K562 (cell line): ENCODE data around the gene NCF2. TPM values are rescaled to one million over a fixed set of nuclear protein-coding genes. Genes with fewer than 3 reads are reported as not detected.

Experiments
- ARID1B ChIP-seq: fragments of 450-650 bp; IDR thresholded peaks from 2 replicates; pipeline ENCODE4 v1.6.1; 2016; ENCODE audit warnings: antibody characterized with exemption, mild to moderate bottlenecking, inconsistent platforms
- DNMT1 ChIP-seq: fragments of 450-650 bp; IDR thresholded peaks from 2 replicates; pipeline ENCODE4 v1.6.1; 2016; ENCODE audit warnings: antibody characterized with exemption, mild to moderate bottlenecking
- DPF2 ChIP-seq: fragments of 450-650 bp; IDR thresholded peaks from 2 replicates; pipeline ENCODE4 v1.6.1; 2016
- E2F3 ChIP-seq: fragments of 250-450 bp; sonication (Bioruptor Pico); IDR thresholded peaks from 2 replicates; pipeline ENCODE4 v1.4.0; 2020; ENCODE audit warnings: mild to moderate bottlenecking
- ELF1 ChIP-seq: fragments of 200-800 bp; sonication (Bioruptor generic); IDR thresholded peaks from 2 replicates; pipeline ENCODE4 v1.6.1; 2016; ENCODE audit warnings: missing genetic modification characterization, missing compliant biosample characterization
- EP400 ChIP-seq: fragments of 450-650 bp; IDR thresholded peaks from 2 replicates; pipeline ENCODE4 v1.6.1; 2017; ENCODE audit warnings: antibody characterized with exemption, mild to moderate bottlenecking, moderate library complexity
- HMBOX1 ChIP-seq: sonication (generic); IDR thresholded peaks from 2 replicates; pipeline ENCODE4 v1.6.1; 2016
- HMGN3 ChIP-seq: IDR thresholded peaks from 2 replicates; pipeline ENCODE4 v1.6.1; 2011; ENCODE audit warnings: borderline replicate concordance, low read depth, mild to moderate bottlenecking, mixed read lengths, low read length; ENCODE audit not compliant: insufficient read length; ENCODE audit errors: extremely low read depth
- KDM4B ChIP-seq, 2 experiments: fragments of 450-650 bp in 1 of 2; sonication (generic) in 1 of 2; IDR thresholded peaks; 2 replicates each; pipeline ENCODE4 v1.6.1; 2016 to 2017; ENCODE audit warnings: borderline replicate concordance in 2 of 2, antibody characterized with exemption in 1 of 2, low read depth in 1 of 2, mild to moderate bottlenecking in 1 of 2
- MAFK ChIP-seq: IDR thresholded peaks from 2 replicates; pipeline ENCODE4 v1.6.1; 2011; ENCODE audit warnings: low read length, improper control_type of control experiment
- NCOA1 ChIP-seq: fragments of 450-650 bp; IDR thresholded peaks from 2 replicates; pipeline ENCODE4 v1.6.1; 2016; ENCODE audit warnings: low read depth
- NFATC3 ChIP-seq: fragments of 450-650 bp; IDR thresholded peaks from 2 replicates; pipeline ENCODE4 v1.6.1; 2017; ENCODE audit warnings: mild to moderate bottlenecking
- NR2C2 ChIP-seq, 2 experiments: fragments of 200-800 bp in 1 of 2; sonication (Bioruptor generic) in 1 of 2; sonication (generic) in 1 of 2; formaldehyde crosslinking in 1 of 2; IDR thresholded peaks; 2 replicates each; pipeline versions ENCODE4 v1.6.1 to v1.8.0; 2016 to 2022; ENCODE audit warnings: mild to moderate bottlenecking in 1 of 2, missing compliant biosample characterization in 1 of 2, missing genetic modification characterization in 1 of 2, missing genetic modification reagents in 1 of 2
- RCOR1 ChIP-seq, 2 experiments: IDR thresholded peaks; 2 replicates each; pipeline ENCODE4 v1.6.1; 2012; ENCODE audit warnings: low read depth in 2 of 2, low read length in 2 of 2, borderline replicate concordance in 1 of 2, improper control_type of control experiment in 1 of 2
- SIN3A ChIP-seq, 2 experiments: fragments of 150-350 bp in 1 of 2; IDR thresholded peaks; 2 replicates each; pipeline ENCODE4 v1.6.1; 2011 to 2016; ENCODE audit warnings: borderline replicate concordance in 2 of 2, low read depth in 2 of 2, low read length in 2 of 2, mild to moderate bottlenecking in 2 of 2, moderate library complexity in 2 of 2; ENCODE audit not compliant: control insufficient read depth in 1 of 2
- ZBTB11 ChIP-seq, 3 experiments: fragments of 200-800 bp in 1 of 3; fragments of 250-450 bp in 1 of 3; fragments of 450-650 bp in 1 of 3; sonication (Bioruptor Pico) in 1 of 3; sonication (Bioruptor generic) in 1 of 3; formaldehyde crosslinking in 1 of 3; IDR thresholded peaks; 2 replicates each; pipeline versions ENCODE4 v1.6.1 to v1.8.0; 2016 to 2022; ENCODE audit warnings: mild to moderate bottlenecking in 2 of 3, missing genetic modification characterization in 2 of 3, missing compliant biosample characterization in 1 of 3, moderate library complexity in 1 of 3
- polyA plus RNA-seq, 8 experiments: library from polyadenylated mRNA; depleted of rRNA in 4 of 8; stranded (reverse) in 5 of 8; unstranded in 3 of 8; fragments of >200 nt; fragmentation: Nextera tagmentation in 2 of 8; fragmentation: Illumina TruSeq in 1 of 8; extraction: Ambion mirVana in 2 of 8; extraction: Trizol in 1 of 8; gene quantifications; 2 replicates each; pipeline versions ENCODE4 v1.2.1 to v1.2.3, GENCODE V29; 2011 to 2014; ENCODE audit warnings: inconsistent platforms in 1 of 8, missing spikeins in 1 of 8
- total RNA-seq, 7 experiments: library from RNA; depleted of rRNA in 6 of 7; stranded (reverse); fragments of >200 nt in 6 of 7; fragmentation: Illumina TruSeq in 2 of 7; extraction: Trizol in 2 of 7; gene quantifications; 2 replicates each; pipeline versions ENCODE4 v1.2.1 to v1.2.3, GENCODE V29; 2011 to 2021; ENCODE audit warnings: low replicate concordance in 1 of 7
- TF ChIP-seq, protein P1 (sequence below): sonication (generic); formaldehyde crosslinking; IDR thresholded peaks from 2 replicates; pipeline ENCODE4 v1.8.0; 2022; ENCODE audit warnings: missing genetic modification reagents, mild to moderate bottlenecking, borderline replicate concordance
- TF ChIP-seq, protein P2 (sequence below), 2 experiments: fragments of 450-650 bp; IDR thresholded peaks; 2 replicates each; pipeline ENCODE4 v1.6.1; 2016

NCF2 gene
- total and polyA plus RNA-seq, 9 of the 15 experiments (the other 6 are each of a cell fraction or from before 2014, with no cell fraction given): 0.07 to 0.54 (median 0.16) TPM; not detected in 3

DNA sequence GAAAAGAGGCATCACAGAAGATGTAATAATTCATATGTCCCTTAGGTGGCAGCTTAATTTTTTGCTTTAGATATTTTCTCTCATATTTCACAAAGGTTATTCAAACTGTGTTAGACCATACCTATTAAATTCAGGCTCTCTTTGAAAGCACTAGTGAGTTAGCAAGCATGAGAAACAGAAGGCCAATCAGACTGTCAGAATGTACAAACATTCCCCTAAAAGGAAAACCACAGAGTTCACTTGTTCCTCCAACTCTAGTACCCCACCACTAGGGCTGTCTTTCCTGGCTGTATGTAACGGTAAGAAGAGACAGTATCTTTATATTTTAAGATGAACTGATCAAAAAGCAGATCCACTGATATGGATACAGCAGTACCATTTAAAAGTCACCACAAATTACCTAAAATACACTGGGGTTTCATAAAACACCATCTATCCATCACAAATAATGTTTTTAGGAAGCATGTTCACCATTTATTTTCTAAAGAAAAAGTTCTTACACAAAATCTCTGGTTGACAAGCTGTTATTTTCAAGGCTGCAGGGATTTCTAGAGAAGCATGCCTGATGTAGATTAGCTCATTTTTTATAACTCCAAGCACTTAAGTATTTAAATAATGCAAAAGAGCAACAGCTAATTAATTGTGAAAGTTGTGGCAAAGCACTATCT, 43.6 kb upstream of the NCF2 start (continued):
- TF ChIP-seq MAFK: peak; percentile 28
- 0 out of 2 replicates have a peak, but pooled peaks have one; percentile 35 for TF ChIP-seq ARID1B
- TF ChIP-seq, protein P1, sequence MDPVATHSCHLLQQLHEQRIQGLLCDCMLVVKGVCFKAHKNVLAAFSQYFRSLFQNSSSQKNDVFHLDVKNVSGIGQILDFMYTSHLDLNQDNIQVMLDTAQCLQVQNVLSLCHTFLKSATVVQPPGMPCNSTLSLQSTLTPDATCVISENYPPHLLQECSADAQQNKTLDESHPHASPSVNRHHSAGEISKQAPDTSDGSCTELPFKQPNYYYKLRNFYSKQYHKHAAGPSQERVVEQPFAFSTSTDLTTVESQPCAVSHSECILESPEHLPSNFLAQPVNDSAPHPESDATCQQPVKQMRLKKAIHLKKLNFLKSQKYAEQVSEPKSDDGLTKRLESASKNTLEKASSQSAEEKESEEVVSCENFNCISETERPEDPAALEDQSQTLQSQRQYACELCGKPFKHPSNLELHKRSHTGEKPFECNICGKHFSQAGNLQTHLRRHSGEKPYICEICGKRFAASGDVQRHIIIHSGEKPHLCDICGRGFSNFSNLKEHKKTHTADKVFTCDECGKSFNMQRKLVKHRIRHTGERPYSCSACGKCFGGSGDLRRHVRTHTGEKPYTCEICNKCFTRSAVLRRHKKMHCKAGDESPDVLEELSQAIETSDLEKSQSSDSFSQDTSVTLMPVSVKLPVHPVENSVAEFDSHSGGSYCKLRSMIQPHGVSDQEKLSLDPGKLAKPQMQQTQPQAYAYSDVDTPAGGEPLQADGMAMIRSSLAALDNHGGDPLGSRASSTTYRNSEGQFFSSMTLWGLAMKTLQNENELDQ: no peak
- 0 out of 2 replicates have a peak, but pooled peaks have one; percentile 33 for TF ChIP-seq HMBOX1
- TF ChIP-seq ELF1 (tag): peak; percentile 15; the same call in 1 of the 2 replicates
- TF ChIP-seq E2F3 (CRISPR knock-in tag): no peak
- TF ChIP-seq, protein P2, sequence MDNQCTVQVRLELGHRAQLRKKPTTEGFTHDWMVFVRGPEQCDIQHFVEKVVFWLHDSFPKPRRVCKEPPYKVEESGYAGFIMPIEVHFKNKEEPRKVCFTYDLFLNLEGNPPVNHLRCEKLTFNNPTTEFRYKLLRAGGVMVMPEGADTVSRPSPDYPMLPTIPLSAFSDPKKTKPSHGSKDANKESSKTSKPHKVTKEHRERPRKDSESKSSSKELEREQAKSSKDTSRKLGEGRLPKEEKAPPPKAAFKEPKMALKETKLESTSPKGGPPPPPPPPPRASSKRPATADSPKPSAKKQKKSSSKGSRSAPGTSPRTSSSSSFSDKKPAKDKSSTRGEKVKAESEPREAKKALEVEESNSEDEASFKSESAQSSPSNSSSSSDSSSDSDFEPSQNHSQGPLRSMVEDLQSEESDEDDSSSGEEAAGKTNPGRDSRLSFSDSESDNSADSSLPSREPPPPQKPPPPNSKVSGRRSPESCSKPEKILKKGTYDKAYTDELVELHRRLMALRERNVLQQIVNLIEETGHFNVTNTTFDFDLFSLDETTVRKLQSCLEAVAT (IDR thresholded peaks at IDR 0.05): peak in 1 of 2 experiments; percentile 34; a peak in 1 of 4 replicates
- TF ChIP-seq EP400: 0 out of 2 replicates have a peak, but pooled peaks have one; percentile 20
- TF ChIP-seq ZBTB11 (CRISPR knock-in tag; IDR thresholded peaks at IDR 0.05): peak in 1 of 3 experiments; percentile 65; a peak in 1 of 6 replicates
- no peak for TF ChIP-seq NR2C2 (CRISPR knock-in tag; IDR thresholded peaks at IDR 0.05)
- TF ChIP-seq NR2C2 (tag; IDR thresholded peaks at IDR 0.05): peak; percentile 51
- TF ChIP-seq DNMT1: no peak
- peak; percentile 56 for TF ChIP-seq DPF2
- TF ChIP-seq KDM4B (IDR thresholded peaks at IDR 0.05; ENCODE audit: borderline replicate concordance in 2 of 2, low read depth in 1 of 2): no peak
- 0 out of 4 replicates have a peak, but pooled peaks of 1 of the 2 experiments have one; percentile 4 for TF ChIP-seq RCOR1 (IDR thresholded peaks at IDR 0.05; ENCODE audit: borderline replicate concordance in 1 of 2, low read depth in 2 of 2, low read length in 2 of 2)
- no peak for TF ChIP-seq HMGN3
- no peak for TF ChIP-seq SIN3A (IDR thresholded peaks at IDR 0.05; ENCODE audit: borderline replicate concordance in 2 of 2, control insufficient read depth in 1 of 2, low read depth in 2 of 2, low read length in 2 of 2)
- 0 out of 2 replicates have a peak, but pooled peaks have one; percentile 37 for TF ChIP-seq NFATC3
- no peak for TF ChIP-seq NCOA1
